B cell (primary cell): ENCODE results near the gene CTSO. TPM values are rescaled to one million over a fixed set of nuclear protein-coding genes. Genes with fewer than 3 reads are reported as not detected.

Experiments used
- ATAC-seq: fragments of 200-7000 bp; cut with Tn5 transposase; one replicate; pipeline ENCODE4 v1.10.0; 2021; ENCODE audit warnings: low read depth, mild to moderate bottlenecking, moderate number of reproducible peaks, moderate library complexity
- CTCF ChIA-PET: fragments of 350-600 bp; sonication (Branson Sonifier 250); formaldehyde crosslinking; loops from one replicate; lab custom pipeline; 2021; ENCODE audit warnings: antibody characterized with exemption, inconsistent platforms; lab: Charles Lee
- POLR2A ChIA-PET: fragments of 350-600 bp; sonication (Branson Sonifier 250); formaldehyde crosslinking; loops from one replicate; lab custom pipeline; 2021; ENCODE audit warnings: antibody characterized with exemption; lab: Charles Lee
- DNase-seq: peaks from one replicate; pipeline ENCODE4 v3.0.0; 2013
- H2AFZ ChIP-seq: 2 replicates; pipeline ENCODE4 v1.6.1; 2012; ENCODE audit warnings: mild to moderate bottlenecking, low read depth, low read length; ENCODE audit not compliant: insufficient read depth, poor library complexity, severe bottlenecking
- H3K27ac ChIP-seq, 2 donors: 1 replicate in 1 of 2; 2 replicates in 1 of 2; pipeline ENCODE4 v1.5.1; 2012 to 2013; ENCODE audit warnings: low read length in 2 of 2, mild to moderate bottlenecking in 2 of 2, moderate library complexity in 1 of 2
- H3K27me3 ChIP-seq, 4 experiments: fragments of 200-600 bp in 1 of 4; sonication (generic) in 1 of 4; replicated peaks in 1 of 4; 1 replicate in 2 of 4; 2 replicates in 2 of 4; pipeline versions ENCODE4 v1.6.1 to v1.7.0; 2013 to 2016; ENCODE audit warnings: low read length in 3 of 4, mild to moderate bottlenecking in 2 of 4, mixed read lengths in 1 of 4, moderate library complexity in 1 of 4; ENCODE audit not compliant: insufficient read depth in 4 of 4, control insufficient read depth in 3 of 4; ENCODE audit errors: control extremely low read depth in 1 of 4
- H3K36me3 ChIP-seq, 2 experiments: replicated peaks in 1 of 2; 1 replicate in 1 of 2; 2 replicates in 1 of 2; pipeline versions ENCODE4 v1.6.1 to v1.7.1; 2013; ENCODE audit warnings: low read length in 1 of 2; ENCODE audit not compliant: insufficient read depth in 2 of 2, control insufficient read depth in 1 of 2; ENCODE audit errors: control extremely low read depth in 1 of 2, extremely low read depth in 1 of 2
- H3K4me1 ChIP-seq, 2 donors: fragments of 200-600 bp in 1 of 2; sonication (generic) in 1 of 2; 1 replicate in 1 of 2; 2 replicates in 1 of 2; pipeline versions ENCODE4 v1.5.1 to v1.6.1; 2013 to 2017; ENCODE audit warnings: low read length in 2 of 2; ENCODE audit not compliant: control insufficient read depth in 2 of 2, insufficient read depth in 2 of 2
- H3K4me2 ChIP-seq: replicated peaks from 2 replicates; pipeline ENCODE3; 2012; ENCODE audit warnings: mild to moderate bottlenecking, low read depth, low read length; ENCODE audit not compliant: poor library complexity, severe bottlenecking
- H3K4me3 ChIP-seq, 5 experiments: fragments of 200-600 bp in 1 of 5; sonication (generic) in 1 of 5; 1 replicate in 3 of 5; 2 replicates in 2 of 5; pipeline versions ENCODE4 v1.5.1 to v1.7.0; 2011 to 2016; ENCODE audit warnings: low read length in 4 of 5, mild to moderate bottlenecking in 4 of 5, low read depth in 2 of 5, control low read depth in 1 of 5, moderate library complexity in 1 of 5; ENCODE audit not compliant: insufficient read depth in 1 of 5; ENCODE audit errors: control extremely low read depth in 1 of 5, extremely low read depth in 1 of 5
- H3K79me2 ChIP-seq: fragments of 200-600 bp; sonication (generic); one replicate; pipeline ENCODE4 v1.6.0; 2016; ENCODE audit warnings: low read length; ENCODE audit not compliant: control insufficient read depth, insufficient read depth
- H3K9ac ChIP-seq: fragments of 200-600 bp; sonication (generic); 2 replicates; pipeline ENCODE4 v1.6.1; 2017; ENCODE audit warnings: mild to moderate bottlenecking, low read length, moderate library complexity
- H3K9me3 ChIP-seq, 3 donors: one replicate each; pipeline versions ENCODE4 v1.6.1 to v1.7.1; 2013; ENCODE audit warnings: low read length in 2 of 3; ENCODE audit not compliant: control insufficient read depth in 2 of 3, insufficient read depth in 1 of 3; ENCODE audit errors: control extremely low read depth in 1 of 3
- H4K20me1 ChIP-seq: 2 replicates; pipeline ENCODE4 v1.6.0; 2012; ENCODE audit warnings: mild to moderate bottlenecking, low read length; ENCODE audit not compliant: insufficient read depth, control insufficient read depth, poor library complexity, severe bottlenecking
- H3K27ac Mint-ChIP-seq: one replicate; pipeline ENCODE4 v1.8.0; 2021; ENCODE audit warnings: mixed read lengths
- H3K27me3 Mint-ChIP-seq: one replicate; pipeline ENCODE4 v1.8.0; 2021; ENCODE audit warnings: mixed read lengths
- H3K4me1 Mint-ChIP-seq: one replicate; pipeline ENCODE4 v1.8.0; 2021; ENCODE audit warnings: mixed read lengths
- H3K4me3 Mint-ChIP-seq: one replicate; pipeline ENCODE4 v1.8.0; 2021; ENCODE audit warnings: mixed read lengths
- H3K9me3 Mint-ChIP-seq: one replicate; pipeline ENCODE4 v1.8.0; 2022; ENCODE audit warnings: mixed read lengths; ENCODE audit not compliant: insufficient read depth
- CTCF ChIP-seq: fragments of 200-600 bp; IDR thresholded peaks from one replicate; pipeline ENCODE4 v1.8.0; 2022; ENCODE audit warnings: antibody characterized with exemption, mild to moderate bottlenecking
- EZH2 ChIP-seq: IDR thresholded peaks from 2 replicates; pipeline ENCODE4 v1.6.1; 2012; ENCODE audit warnings: borderline replicate concordance, low read depth, mild to moderate bottlenecking, moderate library complexity, low read length; ENCODE audit not compliant: insufficient read depth, poor library complexity, severe bottlenecking
- WGBS: methylation state at CpG from one replicate; pipeline ENCODE4 v1.1.5; 2013; ENCODE audit warnings: missing lambda C conversion rate; ENCODE audit not compliant: insufficient coverage; 5-methylcytosine and 5-hydroxymethylcytosine counted together
- intact Hi-C: fragments of 100-400 bp; cut with micrococcal nuclease; formaldehyde crosslinking; loops from one replicate; pipeline ENCODE4 v1.10.0; 2022
- polyA plus RNA-seq: library from polyadenylated mRNA; depleted of rRNA; stranded (reverse); fragments of >200 nt; gene quantifications from 2 replicates; pipeline ENCODE4 v1.2.3, GENCODE V29; 2012
- total RNA-seq, 2 donors: library from RNA; stranded (reverse); fragments of 120-200 nt in 1 of 2; gene quantifications; 1 replicate in 1 of 2; 2 replicates in 1 of 2; pipeline versions ENCODE4 v1.2.3 to v1.2.4, GENCODE V29; 2013 to 2022

The CTSO gene
- total and polyA plus RNA-seq, 2 donors (not counting 1 experiment from before 2014, with no cell fraction given) = 8.5 to 15.5 TPM

- Mint-ChIP-seq H3K4me1 (peaks cover 14% of the 10 kb centered on the region), H3K27me3 (no peaks in the 10 kb centered on the region), H3K9me3 (no peaks in the 10 kb centered on the region), H3K27ac (no peak overlapping the region), H3K4me3 (no peak overlapping the region)
- no peak overlapping the region for H3K4me2 ChIP-seq
- TF ChIP-seq CTCF (no peak), EZH2 (no peak)
- ATAC-seq (no peak), DNase-seq (no peak)
- intact Hi-C loops = loop anchor here (10.0 kb wide), 1 partner anchor 1326 kb away; no protein-coding TSS in a partner anchor
- ChIA-PET POLR2A (no interaction called here), CTCF (no interaction called here)
- no peak overlapping the region for H2AFZ ChIP-seq
- WGBS = 74% methylated on average over 3 of the region's 6 CpGs
- no peaks in the 10 kb centered on the region for H4K20me1 ChIP-seq
- H3K79me2 ChIP-seq = peaks cover 3% of the 10 kb centered on the region
- no peaks in the 10 kb centered on the region for H3K36me3 ChIP-seq
- no peak overlapping the region for H3K9ac ChIP-seq
- peaks cover 8 to 9% of the 10 kb centered on the region in 2 donors for H3K4me1 ChIP-seq
- no peak overlapping the region for H3K4me3 ChIP-seq
- H3K9me3 ChIP-seq = no peaks in the 10 kb centered on the region
- no peaks in the 10 kb centered on the region for H3K27me3 ChIP-seq
- H3K27ac ChIP-seq = no peak overlapping the region
These were observed 3.2 kb downstream of the CTSO start for GRCh38 chr4:155950461-155950860.

GRCh38 chr4:155948541-155948940, 5.1 kb downstream of the CTSO start:
- Mint-ChIP-seq H3K4me1 (peaks cover 6% of the 10 kb centered on the region), H3K4me3 (no peak overlapping the region), H3K9me3 (no peaks in the 10 kb centered on the region), H3K27ac (no peak overlapping the region), H3K27me3 (no peaks in the 10 kb centered on the region)
- Histone ChIP-seq H3K4me2 (no peak overlapping the region), H3K4me1 (peaks cover 2 to 5% of the 10 kb centered on the region in 2 donors), H3K36me3 (peaks cover 0 to 1% of the 10 kb centered on the region in 2 experiments), H3K4me3 (no peak overlapping the region), H3K27me3 (no peaks in the 10 kb centered on the region), H3K79me2 (peaks cover 3% of the 10 kb centered on the region), H3K9me3 (no peaks in the 10 kb centered on the region), H3K9ac (no peak overlapping the region), H2AFZ (no peak overlapping the region), H3K27ac (no peak overlapping the region), H4K20me1 (no peaks in the 10 kb centered on the region)
- ATAC-seq (no peak), DNase-seq (no peak)
- TF ChIP-seq CTCF = no peak
- intact Hi-C loops = no loop called here
- no CpG with 5 or more reads among the region's 1 CpG for WGBS
- CTCF ChIA-PET = interaction anchor here (0.7 kb wide), 1 partner anchor 1389 kb away, joined by 3 read pairs; no protein-coding TSS in a partner anchor
- POLR2A ChIA-PET = no interaction called here
